GM23248 (cell line): ENCODE measurements around the gene IL1RAPL2.

Experiments
- EZH2 ChIP-seq: fragments of 200-600 bp; sonication (generic); IDR thresholded peaks from 2 replicates; pipeline ENCODE4 v1.6.1; 2018; ENCODE audit warnings: antibody characterized with exemption, mild to moderate bottlenecking; ENCODE audit not compliant: insufficient read depth, poor library complexity, severe bottlenecking
- EZH2phosphoT487 ChIP-seq: fragments of 200-600 bp; sonication (generic); IDR thresholded peaks from 2 replicates; pipeline ENCODE4 v1.6.1; 2018; ENCODE audit warnings: antibody characterized with exemption, moderate library complexity, mild to moderate bottlenecking, low read depth; ENCODE audit not compliant: insufficient read depth

DNA sequence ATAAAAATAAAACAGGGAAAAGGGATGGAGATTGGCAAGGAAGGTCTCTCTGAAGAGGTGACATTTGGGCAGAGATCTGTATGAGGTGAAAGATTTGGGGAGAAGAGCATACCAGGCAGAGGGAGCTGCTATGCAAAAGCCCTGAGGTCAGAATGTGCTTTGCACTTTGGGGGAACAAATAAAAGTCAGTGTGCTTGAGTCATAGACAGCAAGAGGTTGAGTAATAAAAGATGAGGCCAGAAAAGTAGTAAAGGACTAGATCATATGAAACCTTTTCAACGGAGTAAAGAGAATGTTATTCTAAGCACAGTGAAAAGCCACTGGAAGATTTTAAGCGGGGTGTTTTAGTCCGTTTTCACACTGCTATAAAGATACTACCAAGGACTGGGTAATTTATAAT lies 731.0 kb downstream of the IL1RAPL2 start:
- no peak for TF ChIP-seq EZH2phosphoT487
- no peak for TF ChIP-seq EZH2
